Measurements from ENCODE around the gene TUBB. TPM values are rescaled to one million over a fixed set of nuclear protein-coding genes. Genes with fewer than 3 reads are reported as not detected.

Gene TUBB
- total and polyA plus RNA-seq, 2 of the 4 experiments (the other 2 are of a cell fraction), result 1,401 to 2,004 TPM

- CTCF ChIA-PET, result interaction anchor here (0.6 kb wide), 1 partner anchor 10 kb away, joined by 3 read pairs; no protein-coding TSS in a partner anchor
Measured at GRCh38 chr6:30738532-30738931, 18.4 kb downstream of the TUBB start.

More at GRCh38 chr6:30738532-30738931, 18.4 kb downstream of the TUBB start:
- Histone ChIP-seq H3K4me1 (ENCODE audit: control insufficient read depth, insufficient read depth, low read length) (peaks cover 13% of the 10 kb centered on the region), H3K9ac (ENCODE audit: low read depth, low read length) (no peak overlapping the region), H2AFZ (replicated peaks; ENCODE audit: low read length, poor library complexity) (no peak overlapping the region), H3K9me3 (ENCODE audit: control insufficient read depth, insufficient read depth, low read length) (no peaks in the 10 kb centered on the region), H3K14ac (replicated peaks; ENCODE audit: low read depth, low read length) (no peak overlapping the region), H3K23ac (ENCODE audit: low read depth, low read length) (peak overlapping the region; percentile 25; the same call in 1 of the 2 replicates), H3K79me1 (ENCODE audit: low read depth in 1 of 2, low read length in 2 of 2) (peaks cover 40 to 86% of the 10 kb centered on the region in 2 experiments), H3K56ac (ENCODE audit: extremely low read depth, insufficient read depth, low read length) (no peak overlapping the region), H3K9me1 (ENCODE audit: insufficient read depth, low read length) (peaks cover 11% of the 10 kb centered on the region), H4K91ac (ENCODE audit: insufficient read depth, low read depth, low read length) (no peak overlapping the region), H2AK5ac (ENCODE audit: low read depth, low read length) (no peak overlapping the region), H4K5ac (ENCODE audit: low read depth, low read length) (no peak overlapping the region), H3K4me3 (ENCODE audit: insufficient read depth, low read depth, low read length) (no peak overlapping the region), H3K27me3 (ENCODE audit: control insufficient read depth, insufficient read depth, low read length) (no peaks in the 10 kb centered on the region), H2BK120ac (ENCODE audit: low read depth, low read length) (no peak overlapping the region), H4K20me1 (ENCODE audit: insufficient read depth, low read length) (peaks cover 14% of the 10 kb centered on the region), H3K36me3 (ENCODE audit: control insufficient read depth, insufficient read depth, low read length) (peaks cover 64% of the 10 kb centered on the region), H2AK9ac (replicated peaks; ENCODE audit: low read depth, low read length, poor library complexity) (no peak overlapping the region), H3K4ac (ENCODE audit: low read depth, low read length) (no peak overlapping the region), H2BK15ac (ENCODE audit: low read depth, low read length) (no peak overlapping the region), H2BK20ac (ENCODE audit: low read depth, low read length) (no peak overlapping the region), H2BK5ac (ENCODE audit: low read depth, low read length, poor library complexity, severe bottlenecking) (no peak overlapping the region), H3K4me2 (ENCODE audit: low read depth, low read length) (no peak overlapping the region), H3K27ac (ENCODE audit: insufficient read depth, low read length) (no peak overlapping the region), H3K18ac (ENCODE audit: low read depth, low read length) (no peak overlapping the region), H4K8ac (ENCODE audit: low read depth in 2 of 2, low read length in 2 of 2) (no peak overlapping the region)
- intact Hi-C loops (cut with micrococcal nuclease) (no loop called here), in situ Hi-C loops (cut with MboI; ENCODE audit: low sequenced_read_pairs) (no loop called here), dilution Hi-C loops (cut with HindIII; ENCODE audit: low sequenced_read_pairs, unreplicated experiment) (no loop called here)
- 100% methylated on average over 3 of the region's 6 CpGs; no CpG with 5 or more reads in 1 of the 2 experiments for WGBS, 2 experiments (ENCODE audit: extremely low coverage in 2 of 2, insufficient read length in 1 of 2)
- DNase-seq (no peak), ATAC-seq (ENCODE audit: low read depth) (no peak)
- POLR2A ChIA-PET (ENCODE audit: unreplicated experiment), result no interaction called here
- BruUV-seq (replicated peaks), result no TSS peak
- TF ChIP-seq USF2 (IDR thresholded peaks at IDR 0.05; ENCODE audit: low read depth, low read length), result no peak
- TF ChIP-seq ELK1 (IDR thresholded peaks at IDR 0.05; ENCODE audit: borderline replicate concordance, low read depth, low read length), result no peak
- TF ChIP-seq MAZ (IDR thresholded peaks at IDR 0.05; ENCODE audit: borderline replicate concordance, low read depth, low read length), result no peak
- no peak for TF ChIP-seq MXI1 (IDR thresholded peaks at IDR 0.05; ENCODE audit: borderline replicate concordance, low read depth, low read length)
- no peak for TF ChIP-seq CTCF (conservative IDR thresholded peaks at IDR 0.05; ENCODE audit: low read depth, low read length)
- TF ChIP-seq SMC3 (IDR thresholded peaks at IDR 0.05; ENCODE audit: low read depth, low read length), result no peak
- no peak for TF ChIP-seq CHD1 (IDR thresholded peaks at IDR 0.05; ENCODE audit: low read depth, low read length)
- TF ChIP-seq POLR2A (IDR thresholded peaks at IDR 0.05; ENCODE audit: low read depth, low read length), result no peak
- TF ChIP-seq FOS (IDR thresholded peaks at IDR 0.05; ENCODE audit: low read depth, low read length), result no peak
- TF ChIP-seq MAFK (IDR thresholded peaks at IDR 0.05; ENCODE audit: low read depth, low read length), result no peak
- TF ChIP-seq CEBPB (IDR thresholded peaks at IDR 0.05; ENCODE audit: low read depth, low read length), result no peak
- no peak for TF ChIP-seq RCOR1 (IDR thresholded peaks at IDR 0.05; ENCODE audit: insufficient replicate concordance, low read length)
- TF ChIP-seq NFE2L2 (IDR thresholded peaks at IDR 0.05; ENCODE audit: low read depth, low read length), result no peak
- TF ChIP-seq RFX5 (IDR thresholded peaks at IDR 0.05; ENCODE audit: low read depth, low read length), result no peak
- no peak for TF ChIP-seq BHLHE40 (IDR thresholded peaks at IDR 0.05; ENCODE audit: low read depth, low read length)
- TF ChIP-seq RAD21 (IDR thresholded peaks at IDR 0.05; ENCODE audit: low read length), result no peak
